AG09309 (cell line): ENCODE measurements around the gene A4GALT.
"Not testable (repeated sequence)": the region's sequence is repeated elsewhere in the genome, so short reads cannot be mapped to it uniquely, and the experiment has no call there.

ENCODE experiments used
- DNase-seq: peaks from one replicate; pipeline ENCODE4 v3.0.0-alpha.2; 2010; ENCODE audit warnings: low read depth
- H3K4me3 ChIP-seq: 2 replicates; pipeline ENCODE4 v1.5.1; 2011; ENCODE audit warnings: mild to moderate bottlenecking, low read depth, low read length, moderate library complexity; ENCODE audit not compliant: control insufficient read depth
- CTCF ChIP-seq: IDR thresholded peaks from 2 replicates; pipeline ENCODE4 v1.5.1; 2011; ENCODE audit warnings: mild to moderate bottlenecking, low read depth, low read length, inconsistent platforms; ENCODE audit not compliant: insufficient read depth, control insufficient read depth; ENCODE audit errors: missing control alignments

Gene A4GALT

GRCh38 chr22:42673898-42674401, 46.7 kb downstream of the A4GALT start:
- TF ChIP-seq CTCF = no peak
- DNase-seq = no peak
- H3K4me3 ChIP-seq = no peak overlapping the region

- H3K4me3 ChIP-seq, DNase-seq: not testable (repeated sequence)
These were observed 47.6 kb downstream of the A4GALT start for GRCh38 chr22:42673071-42673470.

- no peak for DNase-seq
- H3K4me3 ChIP-seq = no peak overlapping the region
- TF ChIP-seq CTCF = no peak
These were observed 49.6 kb downstream of the A4GALT start for GRCh38 chr22:42670921-42671709.

GRCh38 chr22:42670046-42670445, 50.6 kb downstream of the A4GALT start:
- TF ChIP-seq CTCF = no peak
- H3K4me3 ChIP-seq = no peak overlapping the region
- no peak for DNase-seq

- H3K4me3 ChIP-seq, DNase-seq: not testable (repeated sequence)
These were observed 54.3 kb downstream of the A4GALT start for GRCh38 chr22:42666393-42666792.

GRCh38 chr22:42664976-42665831, 55.5 kb downstream of the A4GALT start:
- no peak overlapping the region for H3K4me3 ChIP-seq
- DNase-seq = no peak
- no peak for TF ChIP-seq CTCF

GRCh38 chr22:42661985-42662831, 58.5 kb downstream of the A4GALT start:
- DNase-seq = no peak

More at GRCh38 chr22:42661985-42662831, 58.5 kb downstream of the A4GALT start:
- peak overlapping the region; percentile 75 for H3K4me3 ChIP-seq
- peak; percentile 82 for TF ChIP-seq CTCF
